Stimulated activated CD8-positive, alpha-beta memory T cell treated with anti-CD3 and anti-CD28 coated beads, Interleukin-12 subunit alpha, Interleukin-12 subunit beta, amount 100 ng/mL, for 1 hour (primary cell): ENCODE results near the gene ADCK2.
A peak's percentile ranks its signal among the peaks of the same experiment; 100 is the strongest.
"Not testable (repeated sequence)": the region's sequence is repeated elsewhere in the genome, so short reads cannot be mapped to it uniquely, and the experiment has no call there.

ENCODE experiments used
- DNase-seq: peaks from one replicate; pipeline ENCODE4 v3.0.0-alpha.2; 2020; ENCODE audit warnings: low read depth

Gene ADCK2

GRCh38 chr7:140695381-140695780 lies 22.6 kb downstream of the ADCK2 start:
- no peak for DNase-seq

DNA sequence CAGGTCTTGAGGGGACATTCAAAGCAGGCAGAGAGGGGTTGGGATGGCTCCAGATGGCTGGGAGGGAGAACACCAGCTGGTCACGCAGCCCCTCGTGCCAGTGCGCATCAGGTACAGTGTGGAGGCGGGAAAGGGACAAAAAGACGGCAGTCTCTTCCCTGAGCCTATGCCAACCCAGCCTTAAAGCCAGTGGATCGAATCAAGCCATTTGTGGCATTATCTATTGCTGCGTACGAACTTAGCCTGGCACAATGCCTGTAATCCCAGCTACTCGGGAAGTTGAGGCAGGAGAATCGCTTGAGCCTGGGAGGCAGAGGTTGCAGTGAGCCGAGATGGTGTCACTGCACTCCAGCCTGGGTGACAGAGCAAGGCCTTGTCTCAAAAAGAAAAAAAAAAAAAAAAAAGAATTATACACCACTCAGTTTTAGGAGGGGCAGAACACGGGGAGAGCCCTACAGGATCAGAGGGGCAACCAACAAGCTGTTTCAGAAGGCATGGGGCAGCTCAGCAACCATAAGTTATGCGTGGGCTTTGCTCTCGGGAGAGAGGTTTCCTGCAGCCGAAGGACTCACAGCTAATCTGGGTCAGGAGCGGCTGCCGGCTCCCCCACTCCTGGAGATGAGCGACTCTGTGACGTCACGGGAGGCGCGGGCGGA lies 23.4 kb downstream of the ADCK2 start:
- peak; percentile 91 for DNase-seq

- peak; percentile 32 for DNase-seq
Observed at GRCh38 chr7:140696680-140697446, 24.1 kb downstream of the ADCK2 start, which contains the start of gene NDUFB2. Gene NDUFB2 (plus strand): TSS chr7:140696708. CDS start chr7:140696745, 37 bp downstream.

- no peak for DNase-seq
Observed at GRCh38 chr7:140697447-140698143, 24.9 kb downstream of the ADCK2 start.

DNA sequence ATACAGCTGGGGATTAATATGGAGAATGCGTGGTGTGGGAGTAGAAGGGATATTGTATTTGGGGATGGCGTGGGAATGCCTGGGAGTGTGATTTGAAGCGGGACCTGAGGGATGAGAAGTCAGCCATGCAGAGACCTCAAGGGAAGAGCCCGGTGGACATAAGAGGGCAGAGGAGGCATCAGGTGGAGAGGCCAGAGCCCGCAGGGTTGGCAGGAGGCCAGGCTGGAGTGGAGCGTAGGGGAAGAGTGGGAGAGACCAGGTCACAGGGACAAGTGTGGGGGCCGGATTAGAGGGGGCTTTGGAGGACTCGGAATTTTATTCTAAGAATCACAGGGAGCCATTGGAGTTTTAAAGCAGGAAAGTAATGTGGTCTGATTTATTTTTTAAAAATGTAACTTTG lies 25.7 kb downstream of the ADCK2 start:
- DNase-seq = no peak

DNA sequence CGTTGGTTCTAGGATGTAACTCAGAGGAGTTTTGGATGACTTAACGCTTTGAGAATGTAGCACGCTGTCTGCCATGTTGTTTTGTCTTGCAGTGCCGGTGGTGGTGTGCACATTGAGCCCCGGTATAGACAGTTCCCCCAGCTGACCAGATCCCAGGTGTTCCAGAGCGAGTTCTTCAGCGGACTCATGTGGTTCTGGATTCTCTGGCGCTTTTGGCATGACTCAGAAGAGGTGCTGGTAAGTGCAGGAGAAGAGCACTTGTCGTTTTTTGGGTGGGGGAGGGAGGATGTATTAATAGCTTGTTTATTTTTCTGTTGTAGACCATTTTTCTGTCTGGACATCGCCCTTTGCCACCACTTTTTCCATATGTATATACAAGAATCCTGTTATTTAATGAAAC lies 30.0 kb downstream of the ADCK2 start:
- no peak for DNase-seq

DNA sequence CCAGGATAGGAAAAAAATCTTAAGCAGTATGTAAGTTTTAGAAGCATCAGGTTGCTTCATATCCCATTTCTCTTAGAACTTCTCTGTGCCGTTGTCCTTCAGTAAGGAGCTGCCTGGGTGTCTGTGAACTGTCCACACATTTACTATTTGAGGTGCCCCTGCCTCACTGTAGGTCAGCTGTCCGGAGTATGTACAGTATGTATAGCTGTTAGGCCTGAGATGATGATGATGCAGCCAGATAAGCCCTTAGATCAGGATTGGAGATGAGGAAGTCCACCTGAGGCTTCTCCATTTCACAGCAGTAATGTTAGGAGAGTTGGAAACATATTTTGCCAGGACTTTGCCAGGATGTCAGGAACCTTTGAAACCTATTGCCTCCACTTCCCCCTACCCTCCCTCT lies 31.5 kb downstream of the ADCK2 start:
- no peak for DNase-seq

DNA sequence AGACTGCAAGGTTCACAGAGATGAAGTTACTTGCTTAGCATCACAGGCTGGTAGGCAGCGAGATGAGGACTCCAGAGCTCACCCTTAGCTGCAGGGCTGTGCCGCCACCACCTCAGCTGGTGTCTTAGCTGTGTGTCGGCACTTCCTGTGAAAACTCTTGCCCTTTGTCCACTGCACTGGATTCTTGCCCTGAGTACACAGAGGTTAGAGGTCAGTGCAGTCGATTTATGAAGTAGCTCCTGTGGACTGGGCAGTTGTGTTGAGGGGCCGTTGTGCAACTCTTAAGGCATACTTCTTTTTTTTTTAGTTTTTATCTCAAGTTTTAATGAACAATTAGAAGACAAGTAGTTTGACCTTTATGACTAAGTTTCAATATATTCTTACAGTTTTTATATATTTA lies 34.4 kb downstream of the ADCK2 start:
- no peak for DNase-seq

DNA sequence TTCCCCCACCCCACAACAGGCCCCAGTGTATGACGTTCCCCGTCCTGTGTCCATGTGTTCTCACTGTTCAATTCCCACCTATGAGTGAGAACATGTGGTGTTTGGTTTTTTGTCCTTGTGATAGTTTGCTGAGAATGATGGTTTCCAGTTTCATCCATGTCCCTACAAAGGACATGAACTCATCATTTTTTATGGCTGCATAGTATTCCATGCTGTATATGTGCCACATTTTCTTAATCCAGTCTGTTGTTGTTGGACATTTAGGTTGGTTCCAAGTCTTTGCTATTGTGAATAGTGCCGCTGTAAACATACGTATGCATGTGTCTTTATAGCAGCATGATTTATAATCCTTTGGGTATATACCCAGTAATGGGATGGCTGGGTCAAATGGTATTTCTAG lies 36.0 kb downstream of the ADCK2 start:
- DNase-seq = not testable (repeated sequence)

DNA sequence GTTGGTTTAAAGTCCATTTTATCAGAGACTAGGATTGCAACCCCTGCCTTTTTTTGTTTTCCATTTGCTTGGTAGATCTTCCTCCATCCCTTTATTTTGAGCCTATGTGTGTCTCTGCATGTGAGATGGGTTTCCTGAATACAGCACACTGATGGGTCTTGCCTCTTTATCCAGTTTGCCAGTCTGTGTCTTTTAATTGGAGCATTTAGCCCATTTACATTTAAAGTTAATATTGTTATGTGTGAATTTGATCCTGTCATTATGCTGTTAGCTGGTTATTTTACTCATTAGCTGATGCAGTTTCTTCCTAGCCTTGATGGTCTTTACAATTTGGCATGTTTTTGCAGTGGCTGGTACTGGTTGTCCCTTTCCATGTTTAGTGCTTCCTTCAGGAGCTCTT lies 39.6 kb downstream of the ADCK2 start:
- not testable (repeated sequence) for DNase-seq

- no peak for DNase-seq
Observed at GRCh38 chr7:140714331-140715040, 41.7 kb downstream of the ADCK2 start.

DNA sequence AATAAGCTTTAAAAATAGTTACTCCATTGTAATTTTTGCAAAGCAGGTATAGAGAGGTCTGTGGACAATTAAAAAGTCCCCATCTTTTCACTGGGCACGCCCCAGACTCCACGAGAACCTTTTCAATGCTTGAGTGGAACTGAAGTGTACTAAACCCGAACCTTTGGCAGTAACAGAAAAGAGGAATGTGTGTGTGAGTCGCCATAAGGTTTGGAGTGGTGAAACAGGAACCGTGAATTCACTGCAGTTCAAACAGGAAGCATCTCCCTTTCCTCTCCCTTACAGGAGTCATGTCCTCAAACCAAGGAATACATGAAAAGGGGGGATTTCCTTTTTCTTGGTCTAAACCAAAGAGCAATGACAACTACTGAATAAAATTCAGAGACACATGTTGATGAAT lies 47.0 kb downstream of the ADCK2 start:
- no peak for DNase-seq

- no peak for DNase-seq
Observed at GRCh38 chr7:140722254-140722653, 49.5 kb downstream of the ADCK2 start.

- peak; percentile 10 for DNase-seq
Observed at GRCh38 chr7:140723006-140723405, 50.3 kb downstream of the ADCK2 start.

GRCh38 chr7:140723574-140723973 lies 50.8 kb downstream of the ADCK2 start:
- no peak for DNase-seq

DNA sequence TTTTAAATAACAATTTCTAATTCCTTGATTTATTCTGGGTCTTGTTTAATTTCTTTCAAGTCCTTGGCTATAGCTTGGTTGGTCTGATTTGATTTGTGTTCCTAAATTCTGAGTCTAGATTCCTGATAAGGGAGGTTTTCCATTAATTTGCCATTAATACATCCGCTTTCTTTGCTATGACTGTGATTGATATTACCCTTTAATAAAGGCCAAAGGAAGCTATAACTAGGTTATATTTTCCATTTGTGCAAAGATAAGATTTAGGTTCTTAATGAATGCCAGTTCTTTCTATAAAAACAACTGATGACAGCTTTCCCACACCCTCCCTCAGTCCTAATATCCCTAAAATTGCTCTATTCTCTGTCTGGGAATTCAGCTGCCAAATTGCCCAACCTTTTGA lies 52.0 kb downstream of the ADCK2 start:
- DNase-seq = no peak

DNA sequence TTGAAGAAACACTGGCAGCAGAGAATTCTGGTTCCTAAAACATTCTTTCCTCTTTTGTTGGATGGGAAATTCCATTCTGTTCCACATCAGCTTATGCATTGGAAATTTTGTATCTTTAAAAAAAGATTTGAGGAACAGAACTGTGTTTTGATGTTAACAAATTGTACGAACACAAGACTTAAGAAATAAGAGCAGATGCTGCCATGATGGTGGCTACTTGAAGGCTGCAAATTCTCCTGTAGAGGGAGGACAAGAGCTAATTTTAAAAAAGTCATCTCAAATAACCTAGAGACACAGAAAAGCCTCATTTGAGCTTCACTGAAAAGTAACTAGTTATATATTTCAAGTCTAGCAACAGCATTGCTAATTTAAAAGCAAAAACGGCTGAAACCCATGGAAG lies 53.5 kb downstream of the ADCK2 start:
- no peak for DNase-seq

- DNase-seq = no peak
Observed at GRCh38 chr7:140732416-140732815, 59.7 kb downstream of the ADCK2 start.

DNA sequence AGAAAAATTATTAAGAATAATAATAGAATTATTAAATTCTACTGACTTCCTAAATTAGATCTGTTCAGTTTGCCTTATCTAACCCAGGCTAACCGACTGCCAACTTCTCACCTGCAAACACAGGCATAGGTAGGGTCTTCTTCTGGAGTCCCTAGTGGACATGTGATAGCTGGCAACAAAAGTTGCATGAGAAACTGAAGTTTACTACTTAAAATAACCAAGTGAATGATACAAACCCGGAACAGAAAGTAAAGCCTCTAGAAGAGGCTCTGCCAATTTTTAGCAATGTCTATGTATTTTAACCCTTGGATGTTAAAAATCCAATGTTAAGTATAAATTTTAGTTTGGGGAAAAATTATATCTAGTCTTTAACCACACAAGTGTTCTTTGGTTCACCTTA lies 61.4 kb downstream of the ADCK2 start:
- no peak for DNase-seq

GRCh38 chr7:140734729-140735128 lies 62.0 kb downstream of the ADCK2 start:
- DNase-seq = no peak

DNA sequence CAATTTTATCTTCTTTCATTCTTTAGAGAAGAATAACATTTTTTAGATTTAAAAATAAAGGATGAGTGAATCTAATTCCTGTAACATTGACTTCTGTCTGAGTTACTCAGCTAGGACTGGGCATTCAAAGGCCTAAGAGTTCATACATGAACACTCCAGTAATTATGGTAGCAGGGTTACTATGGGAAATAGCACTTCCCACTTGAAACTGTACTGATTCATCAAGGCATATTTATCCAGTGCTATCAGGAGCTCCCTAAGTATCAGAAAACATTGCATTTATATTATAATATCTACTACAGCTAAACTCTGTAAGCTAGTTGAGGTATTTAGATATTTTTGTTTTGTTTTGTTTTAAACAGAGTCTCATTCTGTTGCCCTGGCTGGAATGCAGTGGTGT lies 65.5 kb downstream of the ADCK2 start:
- no peak for DNase-seq

DNA sequence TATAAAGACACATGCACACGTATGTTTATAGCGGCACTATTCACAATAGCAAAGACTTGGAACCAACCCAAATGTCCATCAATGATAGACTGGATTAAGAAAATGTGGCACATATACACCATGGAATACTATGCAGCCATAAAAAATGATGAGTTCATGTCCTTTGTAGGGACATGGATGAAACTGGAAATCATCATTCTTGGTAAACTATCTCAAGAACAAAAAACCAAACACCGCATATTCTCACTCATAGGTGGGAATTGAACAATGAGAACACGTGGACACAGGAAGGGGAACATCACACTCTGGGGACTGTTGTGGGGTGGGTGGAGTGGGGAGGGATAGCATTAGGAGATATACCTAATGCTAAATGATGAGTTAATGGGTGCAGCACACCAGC lies 70.5 kb downstream of the ADCK2 start:
- DNase-seq = not testable (repeated sequence)
